ENCODE results near the gene XPNPEP2.
"Not testable (repeated sequence)": the region's sequence is repeated elsewhere in the genome, so short reads cannot be mapped to it uniquely, and the experiment has no call there.

Gene XPNPEP2

GRCh38 chrX:129719931-129720530, 18.7 kb upstream of the XPNPEP2 start:
- no peak for DNase-seq (ENCODE audit: low read depth in 2 of 2)

GRCh38 chrX:129720741-129721140, 18.0 kb upstream of the XPNPEP2 start:
- DNase-seq (ENCODE audit: low read depth in 2 of 2): no peak

GRCh38 chrX:129721414-129721813, 17.4 kb upstream of the XPNPEP2 start:
- DNase-seq (ENCODE audit: low read depth in 2 of 2): no peak

GRCh38 chrX:129721870-129722269, 16.9 kb upstream of the XPNPEP2 start:
- DNase-seq (ENCODE audit: low read depth in 2 of 2): no peak

GRCh38 chrX:129723511-129723910, 15.3 kb upstream of the XPNPEP2 start:
- DNase-seq (ENCODE audit: low read depth in 2 of 2): no peak

- no peak for DNase-seq (ENCODE audit: low read depth in 2 of 2)
Observed at GRCh38 chrX:129724754-129725153, 14.0 kb upstream of the XPNPEP2 start.

- peak in 1 of 2 experiments; percentile 22 for DNase-seq (ENCODE audit: low read depth in 2 of 2)
Observed at GRCh38 chrX:129726307-129727111, 12.3 kb upstream of the XPNPEP2 start.

- no peak for DNase-seq (ENCODE audit: low read depth in 2 of 2)
Observed at GRCh38 chrX:129728061-129728460, 10.7 kb upstream of the XPNPEP2 start.

GRCh38 chrX:129731228-129731627, 7.6 kb upstream of the XPNPEP2 start:
- DNase-seq (ENCODE audit: low read depth in 2 of 2): no peak

GRCh38 chrX:129732857-129733256, 5.9 kb upstream of the XPNPEP2 start:
- DNase-seq (ENCODE audit: low read depth in 2 of 2): no peak

GRCh38 chrX:129733335-129733734, 5.4 kb upstream of the XPNPEP2 start:
- no peak for DNase-seq (ENCODE audit: low read depth in 2 of 2)

- DNase-seq (ENCODE audit: low read depth in 2 of 2): no peak
Observed at GRCh38 chrX:129736491-129736890, 2.3 kb upstream of the XPNPEP2 start.

- DNase-seq (ENCODE audit: low read depth in 2 of 2): no peak
Observed at GRCh38 chrX:129737916-129738315, 863 bp upstream of the XPNPEP2 start.

GRCh38 chrX:129739578-129739977, 799 bp downstream of the XPNPEP2 start:
- no peak for DNase-seq (ENCODE audit: low read depth in 2 of 2)

GRCh38 chrX:129741880-129742758, 3.3 kb downstream of the XPNPEP2 start:
- DNase-seq (ENCODE audit: low read depth in 2 of 2): no peak

GRCh38 chrX:129742759-129743152, 4.0 kb downstream of the XPNPEP2 start:
- DNase-seq (ENCODE audit: low read depth in 2 of 2): not testable (repeated sequence)

GRCh38 chrX:129743821-129744220, 5.0 kb downstream of the XPNPEP2 start:
- no peak for DNase-seq (ENCODE audit: low read depth in 2 of 2)

- DNase-seq (ENCODE audit: low read depth in 2 of 2): no peak
Observed at GRCh38 chrX:129744861-129745321, 6.1 kb downstream of the XPNPEP2 start.

- DNase-seq (ENCODE audit: low read depth in 2 of 2): no peak
Observed at GRCh38 chrX:129746557-129747470, 8.0 kb downstream of the XPNPEP2 start.

GRCh38 chrX:129747533-129747932, 8.8 kb downstream of the XPNPEP2 start:
- no peak for DNase-seq (ENCODE audit: low read depth in 2 of 2)

GRCh38 chrX:129748305-129748704, 9.5 kb downstream of the XPNPEP2 start:
- no peak for DNase-seq (ENCODE audit: low read depth in 2 of 2)

Measured in stimulated activated CD4-positive, alpha-beta T cell treated with anti-CD3 and anti-CD28 coated beads, Interleukin-12 subunit alpha, Interleukin-12 subunit beta, amount 100 ng/mL, for 24 hours (primary cell).